GM12891 (cell line): ENCODE measurements around the gene PAQR7. TPM values are rescaled to one million over a fixed set of nuclear protein-coding genes. Genes with fewer than 3 reads are reported as not detected.

ENCODE experiments used
- DNase-seq: peaks from one replicate; pipeline ENCODE4 v3.0.0; 2011; ENCODE audit warnings: low spot score; ENCODE audit not compliant: insufficient read length
- FAIRE-seq: peaks from 2 replicates; lab custom pipeline; 2011; peaks lifted over from hg19 to GRCh38; lab: Jason Lieb, UNC
- PAX5 ChIP-seq: IDR thresholded peaks from 2 replicates; pipeline ENCODE4 v1.6.1; 2011; ENCODE audit warnings: low read length, moderate library complexity, mild to moderate bottlenecking; ENCODE audit not compliant: insufficient read depth, severe bottlenecking
- POLR2A ChIP-seq: IDR thresholded peaks from 2 replicates; pipeline ENCODE4 v1.6.1; 2011; ENCODE audit warnings: low read depth, low read length, control low read depth
- POLR2AphosphoS5 ChIP-seq: IDR thresholded peaks from 2 replicates; pipeline ENCODE4 v1.6.1; 2011; ENCODE audit warnings: low read depth, low read length, control low read depth
- POU2F2 ChIP-seq: IDR thresholded peaks from 2 replicates; pipeline ENCODE4 v1.6.1; 2011; ENCODE audit warnings: low read depth, mild to moderate bottlenecking, control low read depth, low read length, moderate library complexity
- SPI1 ChIP-seq: IDR thresholded peaks from 2 replicates; pipeline ENCODE4 v1.6.1; 2011; ENCODE audit warnings: low read depth, low read length, control low read depth
- TAF1 ChIP-seq: IDR thresholded peaks from 2 replicates; pipeline ENCODE4 v1.6.1; 2011; ENCODE audit warnings: low read depth, low read length, control low read depth
- polyA plus RNA-seq: library from polyadenylated mRNA; unstranded; fragments of >200 nt; gene quantifications from one replicate; pipeline ENCODE4 v1.2.1, GENCODE V29; 2012; ENCODE audit warnings: low read depth, missing spikeins, inconsistent platforms; ENCODE audit not compliant: missing spikeins

The PAQR7 gene
- 7.8 TPM for polyA plus RNA-seq

- no peak for TF ChIP-seq POU2F2
- no peak for TF ChIP-seq POLR2AphosphoS5
- no peak for TF ChIP-seq POLR2A
- no peak for TF ChIP-seq TAF1
- TF ChIP-seq SPI1: no peak
- TF ChIP-seq PAX5: no peak
- DNase-seq (peak; percentile 76), FAIRE-seq (peak; percentile 69)
These were observed at the start of gene PAQR7 for GRCh38 chr1:25875154-25875855. TSS of gene PAQR7 (minus strand) at chr1:25875708. CDS start at chr1:25863839, 11,869 bp downstream.

GRCh38 chr1:25924454-25924853, 48.9 kb upstream of the PAQR7 start:
- FAIRE-seq (no peak), DNase-seq (no peak)
- TF ChIP-seq POLR2AphosphoS5: no peak
- no peak for TF ChIP-seq TAF1
- no peak for TF ChIP-seq POLR2A
- TF ChIP-seq POU2F2: no peak
- TF ChIP-seq SPI1: no peak
- no peak for TF ChIP-seq PAX5

DNA sequence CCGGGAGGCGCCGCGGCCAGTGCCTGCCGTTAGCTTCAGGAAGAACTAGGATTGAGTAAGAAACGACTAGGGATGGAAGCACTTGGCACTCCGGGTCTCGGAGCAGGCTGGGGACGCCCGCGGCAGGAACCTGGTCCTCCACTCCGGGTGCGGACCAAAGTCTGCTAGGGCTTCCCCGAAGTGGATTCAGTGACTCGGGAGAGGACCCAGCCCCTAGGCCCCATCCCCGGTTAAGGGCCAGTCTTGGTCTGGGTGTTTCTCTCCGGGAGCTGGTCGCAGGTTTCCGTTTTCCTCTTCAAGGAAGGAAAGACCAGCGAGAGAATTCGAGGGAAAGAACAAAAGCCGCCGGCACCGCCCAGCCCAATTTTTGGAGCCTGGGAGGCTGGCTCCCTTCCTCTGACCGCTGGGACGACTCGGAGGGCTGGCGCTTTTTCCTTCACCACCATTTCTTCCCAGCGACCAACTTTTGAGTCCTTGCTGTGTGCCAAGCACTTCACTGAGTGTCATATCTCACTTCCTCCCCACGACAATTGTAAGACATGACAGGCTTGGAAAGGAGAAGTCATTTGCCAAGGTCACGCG, 47.6 kb upstream of the PAQR7 start:
- peak; percentile 69 for TF ChIP-seq SPI1
- no peak for TF ChIP-seq POLR2A
- DNase-seq (no peak), FAIRE-seq (peak; percentile 61)

DNA sequence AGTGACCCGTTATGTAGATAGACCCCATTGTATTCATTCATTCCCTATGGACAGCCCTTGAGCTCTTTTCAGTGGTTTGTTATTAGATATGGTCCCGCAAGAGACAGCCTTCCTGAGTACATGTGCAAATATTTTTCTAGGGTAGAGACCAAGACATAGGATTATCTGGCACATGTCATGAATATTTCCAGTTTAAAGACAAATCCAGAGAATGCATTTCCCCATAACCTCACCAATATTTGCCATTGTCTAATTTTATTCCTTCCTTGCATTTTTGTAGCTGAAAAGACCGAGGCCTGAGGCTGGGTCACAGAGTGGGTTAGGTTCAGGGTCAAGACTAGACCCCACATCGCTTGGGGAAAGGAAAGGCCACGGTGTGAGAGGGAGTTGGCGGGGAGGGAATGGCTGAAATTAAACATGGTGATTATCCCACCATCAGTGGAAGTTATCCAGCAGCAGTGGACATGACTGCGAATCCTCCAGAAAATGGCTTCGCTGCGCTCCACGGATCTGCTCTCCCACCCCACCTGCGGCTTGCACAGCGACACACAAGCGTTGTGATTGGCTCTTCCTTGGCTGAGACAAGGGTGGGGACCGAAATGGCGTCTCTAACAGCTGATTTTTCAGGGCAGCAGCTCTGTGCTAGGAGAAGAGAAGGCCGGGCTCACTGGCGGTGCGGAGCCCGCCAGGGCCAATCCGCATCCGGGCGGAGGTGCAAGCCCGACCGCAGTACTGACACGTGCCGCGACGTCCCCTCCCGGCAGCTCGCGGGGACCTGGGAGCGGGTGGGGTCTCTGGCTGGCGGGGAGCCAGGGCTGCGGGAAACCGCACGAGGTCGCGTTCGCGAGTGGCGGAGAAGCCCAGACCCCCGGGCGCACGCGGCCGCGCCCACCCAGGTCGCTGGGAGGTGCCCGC, 46.8 kb upstream of the PAQR7 start:
- no peak for TF ChIP-seq POU2F2
- TF ChIP-seq POLR2AphosphoS5: no peak
- TF ChIP-seq POLR2A: no peak
- TF ChIP-seq SPI1: no peak
- TF ChIP-seq PAX5: no peak
- no peak for TF ChIP-seq TAF1
- peak; percentile 85 for FAIRE-seq
- DNase-seq: peak; percentile 22

- DNase-seq: no peak
- no peak for TF ChIP-seq POLR2A
- TF ChIP-seq PAX5: no peak
- no peak for TF ChIP-seq POLR2AphosphoS5
- no peak for TF ChIP-seq POU2F2
- no peak for TF ChIP-seq SPI1
- TF ChIP-seq TAF1: no peak
- no peak for FAIRE-seq
These were observed 43.1 kb upstream of the PAQR7 start for GRCh38 chr1:25918615-25919014.

GRCh38 chr1:25917996-25918395, 42.5 kb upstream of the PAQR7 start:
- DNase-seq (no peak), FAIRE-seq (no peak)

DNA sequence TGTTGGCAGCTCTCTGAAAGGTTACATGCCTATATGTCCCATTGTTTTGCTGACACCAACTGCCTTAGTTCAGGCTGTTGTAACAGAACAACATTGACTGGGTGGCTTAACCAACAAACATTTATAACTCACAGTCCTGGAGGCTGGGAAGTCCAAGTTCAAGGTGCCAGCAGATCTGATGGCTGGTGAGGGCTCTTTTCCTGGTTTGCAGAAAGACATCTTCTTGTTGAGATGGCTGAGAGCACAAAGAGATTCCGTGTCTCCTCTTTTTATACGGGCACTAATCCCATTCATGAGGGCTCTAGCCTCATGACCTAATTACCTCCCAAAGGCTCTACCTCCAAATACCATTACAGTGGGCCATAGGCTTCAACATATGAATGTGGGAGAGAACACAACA, 41.0 kb upstream of the PAQR7 start:
- FAIRE-seq: no peak

More at GRCh38 chr1:25917996-25918395, 42.5 kb upstream of the PAQR7 start:
- no peak for TF ChIP-seq POU2F2
- no peak for TF ChIP-seq TAF1
- TF ChIP-seq POLR2A: no peak
- TF ChIP-seq SPI1: no peak
- TF ChIP-seq PAX5: no peak
- no peak for TF ChIP-seq POLR2AphosphoS5

GRCh38 chr1:25914074-25914995, 38.8 kb upstream of the PAQR7 start:
- FAIRE-seq (peak; percentile 9), DNase-seq (no peak)
- TF ChIP-seq SPI1 (peak; percentile 40; the same call in 1 of the 2 replicates), POLR2AphosphoS5 (no peak), PAX5 (no peak)

More for the DNA sequence above, 41.0 kb upstream of the PAQR7 start:
- no peak for DNase-seq
- TF ChIP-seq POU2F2: no peak
- TF ChIP-seq PAX5: no peak
- TF ChIP-seq POLR2AphosphoS5: no peak
- TF ChIP-seq TAF1: no peak
- TF ChIP-seq POLR2A: no peak
- TF ChIP-seq SPI1: no peak

DNA sequence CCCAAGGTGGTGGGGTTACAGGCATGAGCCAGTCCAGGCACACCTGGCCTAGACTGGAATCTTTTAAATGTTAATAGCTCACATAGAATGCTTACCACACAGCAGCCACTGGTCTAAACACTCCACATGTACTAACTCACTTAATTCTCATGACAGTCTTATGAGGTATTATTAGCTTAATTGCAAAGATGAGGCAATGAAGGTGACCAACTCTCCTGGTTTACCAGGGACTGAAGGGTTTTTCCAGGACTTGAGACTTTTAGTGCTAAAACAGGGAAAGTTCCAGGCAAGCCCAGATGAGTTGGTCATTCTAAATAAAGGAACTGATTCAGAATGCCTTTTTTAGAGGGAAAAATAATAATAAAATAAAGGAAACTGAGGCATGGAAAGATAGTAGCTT, 37.7 kb upstream of the PAQR7 start:
- FAIRE-seq (no peak), DNase-seq (no peak)
- TF ChIP-seq TAF1 (no peak), PAX5 (no peak), POLR2A (no peak), SPI1 (no peak), POLR2AphosphoS5 (no peak), POU2F2 (no peak)
